Activated T-helper 1 cell treated with anti-CD3 and anti-CD28 coated beads, Interleukin-12 subunit alpha, Interleukin-12 subunit beta, Interleukin-2, Interleukin-4 antibody, amounts not matched to agents 30 ng/mL and 10 ng/mL and 1 ng/mL, durations not matched to agents 14 hours and 24 hours and 36 hours (primary cell): ENCODE results near the gene FBXW4. TPM values are rescaled to one million over a fixed set of nuclear protein-coding genes. Genes with fewer than 3 reads are reported as not detected.

Source experiments
- DNase-seq: peaks from one replicate; pipeline ENCODE4 v3.0.0; 2021; ENCODE audit warnings: low spot score
- H3K27ac Mint-ChIP-seq: one replicate; pipeline ENCODE4 v1.8.0; 2021; ENCODE audit warnings: mild to moderate bottlenecking, mixed read lengths
- H3K27me3 Mint-ChIP-seq: one replicate; pipeline ENCODE4 v1.8.0; 2022; ENCODE audit warnings: mild to moderate bottlenecking, moderate library complexity, mixed read lengths; ENCODE audit not compliant: insufficient read depth
- H3K36me3 Mint-ChIP-seq: one replicate; pipeline ENCODE4 v1.8.0; 2021; ENCODE audit warnings: low read depth, mixed read lengths
- H3K4me1 Mint-ChIP-seq: one replicate; pipeline ENCODE4 v1.8.0; 2021; ENCODE audit warnings: low read depth, mixed read lengths
- H3K4me3 Mint-ChIP-seq: one replicate; pipeline ENCODE4 v1.8.0; 2021; ENCODE audit warnings: mild to moderate bottlenecking, moderate library complexity, mixed read lengths
- H3K9me3 Mint-ChIP-seq: one replicate; pipeline ENCODE4 v1.8.0; 2021; ENCODE audit warnings: mixed read lengths
- intact Hi-C: fragments of 100-400 bp; cut with micrococcal nuclease; formaldehyde crosslinking; loops from one replicate; pipeline ENCODE4 v1.15.1; 2024
- total RNA-seq: library from RNA; stranded (reverse); gene quantifications from 2 replicates; pipeline ENCODE4 v1.2.3, GENCODE V29; 2022

The FBXW4 gene
- total RNA-seq, 1 donor from 2014 or later, result 29.2 TPM

GRCh38 chr10:101668566-101668965 is 26.4 kb downstream of the FBXW4 start:
- no peak for DNase-seq
- peaks cover 18% of the 10 kb centered on the region for H3K4me1 Mint-ChIP-seq
- H3K27ac Mint-ChIP-seq, result no peak overlapping the region
- H3K36me3 Mint-ChIP-seq, result peaks cover 47% of the 10 kb centered on the region
- H3K27me3 Mint-ChIP-seq, result no peaks in the 10 kb centered on the region
- intact Hi-C loops, result no loop called here
- H3K9me3 Mint-ChIP-seq, result no peaks in the 10 kb centered on the region
- no peak overlapping the region for H3K4me3 Mint-ChIP-seq

DNA sequence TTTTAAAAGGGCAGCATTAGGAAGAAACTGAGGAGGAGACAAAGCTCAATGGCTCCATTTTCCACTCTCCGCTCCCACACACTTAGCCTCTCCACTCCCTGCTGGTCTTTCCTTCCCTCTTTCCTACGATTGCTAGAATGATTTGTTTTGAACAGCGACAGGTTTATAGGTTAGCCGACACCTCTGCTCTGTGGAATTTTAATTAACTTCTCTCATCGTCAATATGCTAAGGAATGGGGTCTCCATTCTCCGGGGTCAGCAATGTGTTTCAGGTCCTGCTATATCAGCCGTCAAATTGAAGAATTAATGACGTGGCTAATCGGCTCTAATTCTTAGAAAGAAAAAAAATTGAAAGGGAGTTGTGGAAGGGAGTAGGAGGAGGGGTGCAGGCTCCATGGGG is 28.9 kb downstream of the FBXW4 start:
- Mint-ChIP-seq H3K36me3 (peaks cover 39% of the 10 kb centered on the region), H3K27ac (no peak overlapping the region), H3K4me1 (peaks cover 9% of the 10 kb centered on the region), H3K9me3 (no peaks in the 10 kb centered on the region), H3K4me3 (no peak overlapping the region), H3K27me3 (no peaks in the 10 kb centered on the region)
- intact Hi-C loops, result no loop called here
- DNase-seq, result no peak

GRCh38 chr10:101663097-101663496 is 31.9 kb downstream of the FBXW4 start:
- no peak overlapping the region for H3K27ac Mint-ChIP-seq
- H3K4me1 Mint-ChIP-seq, result no peaks in the 10 kb centered on the region
- H3K36me3 Mint-ChIP-seq, result peaks cover 28% of the 10 kb centered on the region
- H3K27me3 Mint-ChIP-seq, result no peaks in the 10 kb centered on the region
- intact Hi-C loops, result no loop called here
- no peak for DNase-seq
- H3K9me3 Mint-ChIP-seq, result no peaks in the 10 kb centered on the region
- H3K4me3 Mint-ChIP-seq, result no peak overlapping the region

DNA sequence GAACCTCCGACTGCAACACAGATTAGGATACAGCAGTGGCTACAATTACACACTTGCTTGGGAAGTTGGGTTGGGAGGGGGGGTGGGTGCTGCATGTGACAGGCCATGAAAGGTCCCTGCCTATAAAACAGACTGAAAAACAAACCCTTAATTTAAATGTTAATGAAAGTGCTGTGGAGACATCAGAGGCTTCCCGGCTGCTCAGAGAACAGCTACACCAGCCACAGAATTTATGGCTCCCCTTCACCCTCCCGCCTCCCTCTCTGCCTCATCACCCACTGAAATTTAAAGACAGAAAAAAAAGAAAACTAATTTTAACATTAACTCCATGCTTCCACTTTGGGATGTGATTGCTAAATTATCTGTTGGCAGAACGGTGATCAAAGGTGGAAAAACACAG is 34.7 kb downstream of the FBXW4 start:
- intact Hi-C loops, result no loop called here
- H3K9me3 Mint-ChIP-seq, result no peaks in the 10 kb centered on the region
- H3K4me1 Mint-ChIP-seq, result no peaks in the 10 kb centered on the region
- H3K4me3 Mint-ChIP-seq, result no peak overlapping the region
- DNase-seq, result no peak
- peaks cover 31% of the 10 kb centered on the region for H3K36me3 Mint-ChIP-seq
- no peaks in the 10 kb centered on the region for H3K27me3 Mint-ChIP-seq
- no peak overlapping the region for H3K27ac Mint-ChIP-seq

DNA sequence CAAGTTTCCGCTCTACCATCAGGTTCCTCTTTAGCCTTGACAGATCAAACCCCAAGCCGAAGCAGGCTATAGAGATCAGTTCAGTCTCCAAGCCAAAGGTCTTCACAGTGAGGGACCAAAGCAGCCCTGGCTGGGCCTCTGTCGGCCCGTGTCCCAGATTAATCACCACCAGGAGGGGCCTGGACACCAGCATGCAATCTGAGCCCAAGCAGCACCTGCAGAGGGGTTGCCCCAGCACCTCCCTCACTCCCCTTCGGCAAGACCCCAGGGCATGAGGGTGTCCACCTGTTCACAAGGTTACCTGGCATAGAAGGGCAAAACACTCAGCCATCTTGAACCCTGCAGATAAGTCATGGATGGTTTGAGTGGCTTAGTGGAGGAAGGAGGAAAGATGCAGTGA is 36.0 kb downstream of the FBXW4 start:
- intact Hi-C loops, result no loop called here
- H3K9me3 Mint-ChIP-seq, result no peaks in the 10 kb centered on the region

GRCh38 chr10:101656890-101657289 is 38.1 kb downstream of the FBXW4 start:
- H3K36me3 Mint-ChIP-seq, result peaks cover 22% of the 10 kb centered on the region
- H3K4me3 Mint-ChIP-seq, result no peak overlapping the region
- no peaks in the 10 kb centered on the region for H3K9me3 Mint-ChIP-seq
- DNase-seq, result no peak
- H3K4me1 Mint-ChIP-seq, result no peaks in the 10 kb centered on the region
- H3K27ac Mint-ChIP-seq, result no peak overlapping the region
- intact Hi-C loops, result no loop called here
- H3K27me3 Mint-ChIP-seq, result no peaks in the 10 kb centered on the region

More for the DNA sequence above, 36.0 kb downstream of the FBXW4 start:
- Mint-ChIP-seq H3K4me3 (no peak overlapping the region), H3K27me3 (no peaks in the 10 kb centered on the region), H3K36me3 (peaks cover 26% of the 10 kb centered on the region), H3K4me1 (no peaks in the 10 kb centered on the region), H3K27ac (no peak overlapping the region)
- DNase-seq, result no peak

GRCh38 chr10:101655570-101655969 is 39.4 kb downstream of the FBXW4 start:
- H3K9me3 Mint-ChIP-seq, result no peaks in the 10 kb centered on the region
- intact Hi-C loops, result no loop called here
- no peaks in the 10 kb centered on the region for H3K27me3 Mint-ChIP-seq
- peaks cover 14% of the 10 kb centered on the region for H3K36me3 Mint-ChIP-seq
- H3K4me1 Mint-ChIP-seq, result no peaks in the 10 kb centered on the region
- no peak overlapping the region for H3K27ac Mint-ChIP-seq
- H3K4me3 Mint-ChIP-seq, result no peak overlapping the region
- DNase-seq, result no peak

GRCh38 chr10:101653536-101653935 is 41.4 kb downstream of the FBXW4 start:
- Mint-ChIP-seq H3K27me3 (no peaks in the 10 kb centered on the region), H3K4me3 (no peak overlapping the region), H3K27ac (no peak overlapping the region), H3K36me3 (peaks cover 16% of the 10 kb centered on the region), H3K9me3 (no peaks in the 10 kb centered on the region), H3K4me1 (no peaks in the 10 kb centered on the region)
- no peak for DNase-seq
- intact Hi-C loops, result no loop called here

GRCh38 chr10:101651336-101651735 is 43.6 kb downstream of the FBXW4 start:
- no peak for DNase-seq
- H3K4me3 Mint-ChIP-seq, result no peak overlapping the region
- H3K36me3 Mint-ChIP-seq, result peaks cover 10% of the 10 kb centered on the region
- H3K4me1 Mint-ChIP-seq, result no peaks in the 10 kb centered on the region
- intact Hi-C loops, result no loop called here
- no peak overlapping the region for H3K27ac Mint-ChIP-seq
- H3K9me3 Mint-ChIP-seq, result no peaks in the 10 kb centered on the region
- H3K27me3 Mint-ChIP-seq, result no peaks in the 10 kb centered on the region

DNA sequence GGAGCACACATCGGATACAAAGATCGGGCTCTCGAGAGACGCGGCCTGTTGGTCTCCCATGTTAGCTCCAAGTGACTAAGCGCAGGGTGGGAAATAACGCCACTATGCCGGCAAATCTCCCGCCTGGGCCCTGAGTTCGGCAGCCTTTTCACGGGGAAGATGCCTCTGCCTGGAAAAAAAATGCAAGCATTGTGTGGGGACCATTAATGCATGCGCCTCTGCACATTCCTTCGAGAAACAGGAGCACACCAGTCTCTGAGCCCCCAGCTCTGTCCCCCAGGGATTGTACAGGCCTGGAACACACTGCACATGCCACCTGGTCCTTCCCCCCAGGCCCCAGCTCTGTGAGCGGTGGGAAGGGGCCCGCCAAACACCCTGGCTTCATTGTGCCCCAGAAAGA is 44.1 kb downstream of the FBXW4 start:
- Mint-ChIP-seq H3K27ac (no peak overlapping the region), H3K36me3 (peaks cover 7% of the 10 kb centered on the region), H3K4me3 (no peak overlapping the region), H3K27me3 (no peaks in the 10 kb centered on the region), H3K4me1 (no peaks in the 10 kb centered on the region), H3K9me3 (no peaks in the 10 kb centered on the region)
- intact Hi-C loops, result no loop called here
- no peak for DNase-seq

GRCh38 chr10:101649525-101650085 is 45.4 kb downstream of the FBXW4 start:
- H3K4me1 Mint-ChIP-seq, result no peaks in the 10 kb centered on the region
- no peak overlapping the region for H3K27ac Mint-ChIP-seq
- H3K36me3 Mint-ChIP-seq, result peaks cover 7% of the 10 kb centered on the region
- H3K27me3 Mint-ChIP-seq, result no peaks in the 10 kb centered on the region
- intact Hi-C loops, result no loop called here
- no peaks in the 10 kb centered on the region for H3K9me3 Mint-ChIP-seq
- no peak for DNase-seq
- H3K4me3 Mint-ChIP-seq, result no peak overlapping the region

- no peak overlapping the region for H3K27ac Mint-ChIP-seq
- no peak for DNase-seq
- no peak overlapping the region for H3K4me3 Mint-ChIP-seq
- intact Hi-C loops, result no loop called here
- H3K9me3 Mint-ChIP-seq, result no peaks in the 10 kb centered on the region
- H3K4me1 Mint-ChIP-seq, result peaks cover 5% of the 10 kb centered on the region
- H3K36me3 Mint-ChIP-seq, result peaks cover 10% of the 10 kb centered on the region
- no peaks in the 10 kb centered on the region for H3K27me3 Mint-ChIP-seq
Measured at GRCh38 chr10:101647255-101647654, 47.7 kb downstream of the FBXW4 start.

DNA sequence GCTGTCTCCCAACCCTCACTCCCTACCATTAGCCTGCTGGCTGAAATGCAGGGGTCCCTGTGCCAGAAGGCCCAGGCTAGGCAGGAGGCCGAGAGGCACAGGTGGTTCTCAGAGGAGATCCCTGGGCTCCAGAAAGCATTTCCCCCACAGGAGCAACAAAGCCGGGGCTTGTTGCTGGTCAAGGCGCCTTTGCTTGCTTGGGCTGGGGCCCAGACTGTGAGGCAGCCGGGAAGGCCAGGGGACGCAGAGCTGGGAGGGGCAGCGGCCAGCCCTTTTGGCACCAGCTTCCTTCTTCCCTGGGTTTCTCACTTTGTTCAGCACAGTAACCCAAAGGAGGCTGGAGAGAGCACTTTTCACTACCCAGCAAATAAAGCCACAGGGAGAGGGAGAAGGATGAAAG is 48.6 kb downstream of the FBXW4 start:
- Mint-ChIP-seq H3K4me3 (no peak overlapping the region), H3K27me3 (no peaks in the 10 kb centered on the region), H3K36me3 (peaks cover 11% of the 10 kb centered on the region), H3K27ac (no peak overlapping the region), H3K4me1 (peaks cover 5% of the 10 kb centered on the region), H3K9me3 (no peaks in the 10 kb centered on the region)
- intact Hi-C loops, result no loop called here
- no peak for DNase-seq

- Mint-ChIP-seq H3K36me3 (peaks cover 12% of the 10 kb centered on the region), H3K27me3 (no peaks in the 10 kb centered on the region)
Measured at GRCh38 chr10:101645659-101646058, 49.3 kb downstream of the FBXW4 start.

More at GRCh38 chr10:101645659-101646058, 49.3 kb downstream of the FBXW4 start:
- DNase-seq, result no peak
- Mint-ChIP-seq H3K27ac (no peak overlapping the region), H3K4me3 (no peak overlapping the region), H3K9me3 (no peaks in the 10 kb centered on the region), H3K4me1 (peaks cover 5% of the 10 kb centered on the region)
- intact Hi-C loops, result no loop called here
